Iris pigment epithelial cell (primary cell): ENCODE data around the gene LBH.
"Not testable (repeated sequence)": the region's sequence is repeated elsewhere in the genome, so short reads cannot be mapped to it uniquely, and the experiment has no call there.

Source experiments
- DNase-seq: peaks from one replicate; pipeline ENCODE4 v3.0.0-alpha.2; 2011; ENCODE audit warnings: low read depth

LBH gene

GRCh38 chr2:30259071-30259470 is 27.7 kb downstream of the LBH start:
- DNase-seq = no peak

GRCh38 chr2:30259827-30260679 is 28.7 kb downstream of the LBH start:
- DNase-seq = no peak

GRCh38 chr2:30260941-30261340 is 29.6 kb downstream of the LBH start:
- DNase-seq = no peak

GRCh38 chr2:30261695-30262211 is 30.4 kb downstream of the LBH start:
- DNase-seq = no peak

- no peak for DNase-seq
These were observed 31.5 kb downstream of the LBH start for GRCh38 chr2:30262716-30263309.

- DNase-seq = no peak
These were observed 32.9 kb downstream of the LBH start for GRCh38 chr2:30264274-30264673.

- DNase-seq = peak; percentile 48
These were observed 34.0 kb downstream of the LBH start for GRCh38 chr2:30265052-30266015.

- DNase-seq = no peak
These were observed 34.8 kb downstream of the LBH start for GRCh38 chr2:30266051-30266621.

GRCh38 chr2:30266705-30267104 is 35.4 kb downstream of the LBH start:
- DNase-seq = no peak

- DNase-seq = no peak
These were observed 36.0 kb downstream of the LBH start for GRCh38 chr2:30267161-30267975.

- no peak for DNase-seq
These were observed 37.0 kb downstream of the LBH start for GRCh38 chr2:30268296-30268871.

- DNase-seq = not testable (repeated sequence)
These were observed 37.9 kb downstream of the LBH start for GRCh38 chr2:30269114-30269770.

GRCh38 chr2:30269771-30270145 is 38.4 kb downstream of the LBH start:
- DNase-seq = no peak

- no peak for DNase-seq
These were observed 38.8 kb downstream of the LBH start for GRCh38 chr2:30270166-30270565.

- no peak for DNase-seq
These were observed 40.0 kb downstream of the LBH start for GRCh38 chr2:30271301-30271700.

- no peak for DNase-seq
These were observed 41.0 kb downstream of the LBH start for GRCh38 chr2:30272286-30272685.

- peak; percentile 80 for DNase-seq
These were observed 41.6 kb downstream of the LBH start for GRCh38 chr2:30272761-30273573.

GRCh38 chr2:30273574-30273929 is 42.2 kb downstream of the LBH start:
- no peak for DNase-seq

- no peak for DNase-seq
These were observed 43.9 kb downstream of the LBH start for GRCh38 chr2:30275256-30275655.
